Activated T-helper 17 cell treated with anti-CD3 and anti-CD28 coated beads, Interleukin-2, amount 50 U/mL, for 72 hours (primary cell): ENCODE results near the gene CPNE8. TPM values are rescaled to one million over a fixed set of nuclear protein-coding genes. Genes with fewer than 3 reads are reported as not detected.

Source experiments
- ATAC-seq: fragments of 150-1000 bp; cut with Tn5 transposase; replicated peaks from 2 replicates; pipeline ENCODE4 v1.10.0; 2021; ENCODE audit warnings: mild to moderate bottlenecking, moderate library complexity
- H3K27ac Mint-ChIP-seq: one replicate; pipeline ENCODE4 v1.8.0; 2022; ENCODE audit warnings: mixed read lengths
- H3K27me3 Mint-ChIP-seq: one replicate; pipeline ENCODE4 v1.8.0; 2022; ENCODE audit warnings: mixed read lengths
- H3K36me3 Mint-ChIP-seq: one replicate; pipeline ENCODE4 v1.8.0; 2022; ENCODE audit warnings: low read depth, mild to moderate bottlenecking, mixed read lengths
- H3K4me1 Mint-ChIP-seq: one replicate; pipeline ENCODE4 v1.8.0; 2022; ENCODE audit warnings: mixed read lengths
- H3K4me3 Mint-ChIP-seq: one replicate; pipeline ENCODE4 v1.8.0; 2022; ENCODE audit warnings: mild to moderate bottlenecking, mixed read lengths
- H3K9me3 Mint-ChIP-seq: one replicate; pipeline ENCODE4 v1.8.0; 2022; ENCODE audit warnings: mixed read lengths
- total RNA-seq, 2 donors: library from RNA; stranded (reverse); gene quantifications; one replicate each; pipeline ENCODE4 v1.2.3, GENCODE V29; 2022

The CPNE8 gene
- 1 to 10 TPM; 3.8 to 5.4 TPM for total RNA-seq

DNA sequence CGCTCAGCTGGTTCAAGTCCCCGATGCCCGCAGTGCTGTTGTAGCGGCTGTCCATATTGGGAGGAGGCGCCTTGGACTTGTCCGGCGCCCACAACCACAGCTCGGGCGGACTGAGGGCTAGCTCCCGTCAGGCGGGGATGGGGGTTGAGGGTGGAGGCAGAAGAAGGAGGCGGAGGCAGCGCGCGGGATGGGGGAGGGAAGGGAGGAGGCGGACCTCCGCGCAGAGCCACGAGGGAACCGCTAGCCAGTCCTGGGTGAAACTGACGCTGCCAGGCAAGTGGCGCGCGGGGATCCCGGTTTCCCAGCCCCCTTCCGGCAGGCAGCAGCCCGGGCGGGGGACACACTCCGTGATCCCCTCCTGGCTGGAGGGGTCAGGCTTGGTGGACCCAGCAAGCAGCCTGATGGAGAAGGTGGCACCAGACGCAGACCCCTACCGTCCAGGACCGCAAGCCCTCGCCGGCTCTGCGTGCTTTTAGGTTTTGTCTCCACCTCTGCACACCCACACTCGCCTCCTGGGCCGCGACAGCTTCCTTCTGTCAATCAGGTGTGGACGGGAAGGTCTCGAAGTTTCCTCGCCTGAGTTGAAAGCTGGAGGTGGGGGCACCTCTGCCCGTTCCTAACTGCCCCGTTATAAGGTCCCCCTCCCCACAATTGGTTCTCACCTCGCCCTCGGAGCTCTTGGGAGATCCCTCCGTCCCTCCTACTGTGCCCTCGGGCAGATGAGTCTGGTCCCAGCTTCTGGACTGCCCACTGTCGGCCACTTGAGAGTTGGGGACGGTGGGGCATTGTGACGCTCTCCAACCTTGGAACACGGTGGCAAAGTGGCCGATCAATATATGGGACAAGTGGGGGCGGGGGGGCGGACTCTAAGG lies at the start of gene CPNE8:
Gene CPNE8 (minus strand): TSS at position 112 of the 872 bp plus-strand sequence. CDS start 57 bp downstream, at position 55.
- Mint-ChIP-seq H3K9me3 (no peaks in the 10 kb centered on the region), H3K27ac (peak within 1 kb of the TSS; percentile 90), H3K27me3 (peaks cover 3% of the 10 kb centered on the region), H3K4me1 (peaks cover 3% of the 10 kb centered on the region), H3K4me3 (peak within 1 kb of the TSS; percentile 88), H3K36me3 (no peaks in the 10 kb centered on the region)
- peak; percentile 43 for ATAC-seq

DNA sequence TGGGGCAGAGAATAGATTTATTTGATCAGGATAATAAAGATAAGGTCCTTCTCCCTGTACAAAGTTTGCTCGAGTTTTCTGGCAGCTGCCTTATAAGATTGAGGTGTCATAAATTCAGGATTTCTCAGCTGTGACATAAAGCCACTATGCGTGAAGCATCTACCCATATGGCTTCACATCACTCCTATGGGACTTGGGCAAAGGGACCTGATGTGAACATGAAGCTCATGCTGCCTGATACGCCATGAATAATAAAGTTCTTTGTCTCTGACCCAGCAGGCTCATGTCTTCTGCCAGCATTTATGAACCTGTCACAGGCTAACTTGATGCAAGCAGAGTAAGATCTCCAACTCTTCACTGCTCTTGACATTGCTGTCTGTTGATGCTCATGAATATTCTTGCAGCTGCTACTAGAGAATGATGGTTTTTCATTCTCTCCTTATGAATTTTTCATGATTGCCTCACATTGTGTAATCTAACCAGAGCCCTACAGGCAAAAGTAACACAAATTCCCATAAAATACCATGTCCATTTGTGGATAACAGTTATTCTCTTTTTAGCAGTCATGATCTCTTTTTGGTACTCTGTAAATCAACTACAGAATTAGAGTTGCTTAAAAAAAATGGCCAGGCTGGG lies 49.0 kb upstream of the CPNE8 start:
- H3K27ac Mint-ChIP-seq: no peak overlapping the region
- peaks cover under 1% of the 10 kb centered on the region for H3K27me3 Mint-ChIP-seq
- no peak overlapping the region for H3K4me3 Mint-ChIP-seq
- no peaks in the 10 kb centered on the region for H3K36me3 Mint-ChIP-seq
- no peak for ATAC-seq
- H3K9me3 Mint-ChIP-seq: peaks cover 4% of the 10 kb centered on the region
- H3K4me1 Mint-ChIP-seq: no peaks in the 10 kb centered on the region

DNA sequence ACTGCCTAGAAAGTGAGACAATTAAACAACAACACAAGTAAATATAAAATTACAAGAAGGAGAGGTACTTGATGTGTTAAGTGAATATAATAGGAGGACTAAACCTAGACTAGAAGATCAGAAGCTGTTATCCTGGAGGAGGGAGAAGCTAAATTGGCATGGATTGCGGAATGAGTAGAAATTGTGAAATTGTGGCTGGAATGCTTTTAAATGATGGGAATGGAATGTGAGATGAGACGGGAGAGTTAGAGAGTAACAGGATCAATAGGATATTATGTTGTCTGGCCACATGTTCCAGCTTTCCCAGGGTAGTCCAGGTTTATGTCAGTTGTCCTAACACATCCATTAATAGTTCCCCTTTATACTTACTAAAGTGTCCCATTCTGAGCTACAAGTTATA lies 44.0 kb upstream of the CPNE8 start:
- peaks cover 4% of the 10 kb centered on the region for H3K9me3 Mint-ChIP-seq
- H3K4me3 Mint-ChIP-seq: no peak overlapping the region
- H3K27me3 Mint-ChIP-seq: peaks cover 3% of the 10 kb centered on the region
- H3K27ac Mint-ChIP-seq: no peak overlapping the region
- H3K4me1 Mint-ChIP-seq: no peaks in the 10 kb centered on the region
- ATAC-seq: no peak
- no peaks in the 10 kb centered on the region for H3K36me3 Mint-ChIP-seq

DNA sequence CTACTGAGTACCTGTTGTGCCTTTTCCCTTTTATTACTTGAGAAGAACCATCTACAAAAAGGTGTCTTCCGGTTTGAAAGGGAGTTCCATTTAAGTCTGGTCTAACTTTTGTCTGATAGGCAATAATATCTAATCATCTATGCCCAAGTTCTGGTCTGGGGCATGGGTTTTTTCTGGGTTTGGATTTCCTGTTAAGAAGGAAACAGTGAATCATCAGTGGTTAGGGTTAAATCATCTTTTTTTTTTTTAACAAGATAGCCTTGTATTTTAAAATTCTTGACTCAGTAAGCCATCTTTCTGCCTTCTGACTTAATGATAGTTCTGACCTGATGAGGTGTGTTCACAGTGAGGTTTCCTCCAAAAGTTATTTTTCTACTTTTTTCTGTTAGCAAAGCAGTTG lies 29.3 kb upstream of the CPNE8 start:
- Mint-ChIP-seq H3K9me3 (peaks cover 15% of the 10 kb centered on the region), H3K4me3 (no peak overlapping the region), H3K27me3 (no peaks in the 10 kb centered on the region), H3K4me1 (no peaks in the 10 kb centered on the region), H3K36me3 (no peaks in the 10 kb centered on the region), H3K27ac (no peak overlapping the region)
- ATAC-seq: peak; percentile 12

DNA sequence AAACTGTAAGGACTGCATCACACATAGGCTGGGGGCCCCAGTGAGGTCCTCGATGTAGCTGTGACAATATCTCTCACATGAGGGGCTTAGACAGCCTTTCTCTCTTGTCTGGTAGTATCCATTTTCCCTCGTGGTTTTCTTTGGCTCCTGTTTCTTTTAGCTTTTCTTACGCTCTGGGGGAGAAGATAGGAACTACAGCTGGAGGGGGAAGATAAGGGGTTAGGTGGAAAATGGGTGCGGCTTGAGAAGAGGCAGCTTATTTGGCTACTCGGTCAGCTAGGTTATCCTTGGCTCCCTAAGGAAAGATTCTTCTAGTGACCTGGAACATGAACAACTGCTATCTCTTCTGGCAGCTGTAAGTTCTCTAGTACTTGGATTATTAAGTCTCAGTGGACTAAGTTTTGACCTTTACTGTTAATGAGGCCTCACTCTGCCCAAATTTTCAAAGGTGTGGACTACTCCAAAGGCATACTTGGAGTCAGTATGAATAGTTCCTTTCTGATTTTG lies 28.7 kb upstream of the CPNE8 start:
- Mint-ChIP-seq H3K36me3 (no peaks in the 10 kb centered on the region), H3K4me1 (no peaks in the 10 kb centered on the region), H3K9me3 (peaks cover 15% of the 10 kb centered on the region), H3K4me3 (no peak overlapping the region), H3K27me3 (no peaks in the 10 kb centered on the region), H3K27ac (no peak overlapping the region)
- no peak for ATAC-seq

- ATAC-seq: no peak
- Mint-ChIP-seq H3K27me3 (no peaks in the 10 kb centered on the region), H3K36me3 (no peaks in the 10 kb centered on the region), H3K4me1 (no peaks in the 10 kb centered on the region), H3K27ac (no peak overlapping the region), H3K4me3 (no peak overlapping the region), H3K9me3 (peaks cover 15% of the 10 kb centered on the region)
These were observed 26.9 kb upstream of the CPNE8 start for GRCh38 chr12:38932320-38932719.

DNA sequence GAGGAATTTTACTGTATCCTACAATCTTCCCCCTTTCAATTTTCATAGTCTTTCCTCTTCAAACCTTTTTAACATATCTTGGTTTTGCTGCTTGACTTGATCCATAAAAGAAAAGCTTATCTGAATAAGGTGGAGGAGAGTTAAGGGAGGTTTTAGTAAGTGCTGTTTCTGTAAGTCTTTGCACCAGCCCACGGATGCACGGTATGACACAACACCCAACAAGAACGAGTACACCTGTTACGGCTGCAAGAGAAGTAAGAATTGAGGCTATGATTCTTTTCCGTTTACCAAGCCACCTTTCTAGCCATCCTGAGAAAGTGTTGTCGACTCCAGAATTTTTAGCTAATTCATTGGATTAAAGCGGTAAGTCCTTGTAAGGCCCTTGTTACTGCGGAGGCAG lies 26.1 kb upstream of the CPNE8 start:
- H3K4me1 Mint-ChIP-seq: no peaks in the 10 kb centered on the region
- peaks cover under 1% of the 10 kb centered on the region for H3K27me3 Mint-ChIP-seq
- H3K9me3 Mint-ChIP-seq: peaks cover 15% of the 10 kb centered on the region
- peak; percentile 47 for ATAC-seq
- no peaks in the 10 kb centered on the region for H3K36me3 Mint-ChIP-seq
- H3K27ac Mint-ChIP-seq: no peak overlapping the region
- no peak overlapping the region for H3K4me3 Mint-ChIP-seq

- Mint-ChIP-seq H3K4me1 (no peaks in the 10 kb centered on the region), H3K27ac (no peak overlapping the region), H3K4me3 (no peak overlapping the region), H3K9me3 (peaks cover 15% of the 10 kb centered on the region), H3K36me3 (no peaks in the 10 kb centered on the region), H3K27me3 (peaks cover 3% of the 10 kb centered on the region)
- peak; percentile 62 for ATAC-seq
These were observed 25.6 kb upstream of the CPNE8 start for GRCh38 chr12:38930990-38931389.

- peaks cover 3% of the 10 kb centered on the region for H3K27me3 Mint-ChIP-seq
- H3K36me3 Mint-ChIP-seq: no peaks in the 10 kb centered on the region
- no peak overlapping the region for H3K4me3 Mint-ChIP-seq
- H3K4me1 Mint-ChIP-seq: no peaks in the 10 kb centered on the region
- H3K27ac Mint-ChIP-seq: no peak overlapping the region
- H3K9me3 Mint-ChIP-seq: peaks cover 3% of the 10 kb centered on the region
- no peak for ATAC-seq
These were observed 21.1 kb upstream of the CPNE8 start for GRCh38 chr12:38926501-38926900.

- H3K4me3 Mint-ChIP-seq: no peak overlapping the region
- H3K9me3 Mint-ChIP-seq: no peaks in the 10 kb centered on the region
- peak; percentile 63 for ATAC-seq
- no peaks in the 10 kb centered on the region for H3K27me3 Mint-ChIP-seq
- no peaks in the 10 kb centered on the region for H3K36me3 Mint-ChIP-seq
- H3K4me1 Mint-ChIP-seq: no peaks in the 10 kb centered on the region
- no peak overlapping the region for H3K27ac Mint-ChIP-seq
These were observed 15.8 kb upstream of the CPNE8 start for GRCh38 chr12:38921025-38921677.

DNA sequence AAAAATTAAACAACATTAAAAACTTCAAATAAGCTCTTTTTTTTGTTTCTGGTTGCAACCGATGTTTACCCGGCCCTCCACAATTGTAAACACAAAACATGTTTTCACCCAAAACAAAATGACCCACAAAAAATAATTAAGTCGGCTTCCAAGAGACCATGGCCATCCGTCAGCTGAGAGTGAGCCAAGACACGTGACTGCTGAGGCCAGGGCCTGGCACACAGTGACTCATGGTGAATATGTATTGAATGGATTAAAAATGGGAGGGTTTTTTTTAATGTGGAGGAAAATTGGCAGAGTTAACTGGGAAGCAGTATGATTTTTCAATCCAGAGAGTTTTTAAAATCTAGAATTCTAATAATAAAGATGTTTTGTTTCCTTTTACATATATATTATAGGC lies 13.8 kb upstream of the CPNE8 start:
- no peak overlapping the region for H3K27ac Mint-ChIP-seq
- ATAC-seq: no peak
- no peak overlapping the region for H3K4me3 Mint-ChIP-seq
- H3K27me3 Mint-ChIP-seq: no peaks in the 10 kb centered on the region
- H3K9me3 Mint-ChIP-seq: no peaks in the 10 kb centered on the region
- H3K36me3 Mint-ChIP-seq: no peaks in the 10 kb centered on the region
- H3K4me1 Mint-ChIP-seq: no peaks in the 10 kb centered on the region

DNA sequence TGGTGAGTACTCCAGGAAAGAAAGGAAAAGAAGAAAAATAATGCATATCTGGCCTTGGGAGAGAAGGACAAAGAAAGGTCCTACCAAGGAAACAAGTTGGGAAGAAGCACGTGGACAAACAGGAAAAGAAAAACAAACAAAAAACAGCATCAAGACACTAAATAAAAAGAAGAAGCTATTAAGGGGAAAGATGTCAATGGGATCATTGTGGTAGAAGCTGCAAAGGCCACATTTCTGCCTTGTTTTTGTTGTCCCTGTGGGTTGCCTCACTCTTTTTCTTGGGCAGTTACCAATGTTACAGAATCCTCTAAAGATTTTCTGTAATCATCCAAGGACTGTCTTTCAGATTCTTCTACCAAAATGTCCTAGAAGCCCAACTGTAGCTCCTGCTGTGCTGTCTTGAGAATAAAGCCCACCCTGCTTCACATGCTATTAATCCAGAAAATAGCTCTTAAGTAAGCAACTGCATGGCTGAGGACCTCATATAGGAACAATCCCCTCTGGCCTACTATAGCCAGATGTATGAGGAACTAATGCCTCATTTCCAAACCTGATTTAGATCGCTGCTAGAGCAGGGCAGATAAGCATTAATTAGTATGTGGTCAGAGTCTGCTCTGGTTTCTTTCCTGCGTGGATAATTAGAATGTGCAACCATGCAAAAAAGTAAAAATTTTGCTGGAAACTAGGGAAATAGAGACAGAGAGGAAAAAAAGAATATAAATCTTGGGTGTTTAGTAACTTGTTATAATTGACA lies 10.2 kb upstream of the CPNE8 start:
- H3K27ac Mint-ChIP-seq: no peak overlapping the region
- H3K9me3 Mint-ChIP-seq: no peaks in the 10 kb centered on the region
- H3K4me1 Mint-ChIP-seq: no peaks in the 10 kb centered on the region
- peaks cover 7% of the 10 kb centered on the region for H3K27me3 Mint-ChIP-seq
- no peak for ATAC-seq
- H3K36me3 Mint-ChIP-seq: no peaks in the 10 kb centered on the region
- no peak overlapping the region for H3K4me3 Mint-ChIP-seq

GRCh38 chr12:38912116-38912515 lies 6.7 kb upstream of the CPNE8 start:
- peaks cover 10% of the 10 kb centered on the region for H3K27me3 Mint-ChIP-seq
- no peak overlapping the region for H3K4me3 Mint-ChIP-seq
- H3K27ac Mint-ChIP-seq: no peak overlapping the region
- no peaks in the 10 kb centered on the region for H3K36me3 Mint-ChIP-seq
- no peak for ATAC-seq
- no peaks in the 10 kb centered on the region for H3K4me1 Mint-ChIP-seq
- no peaks in the 10 kb centered on the region for H3K9me3 Mint-ChIP-seq

DNA sequence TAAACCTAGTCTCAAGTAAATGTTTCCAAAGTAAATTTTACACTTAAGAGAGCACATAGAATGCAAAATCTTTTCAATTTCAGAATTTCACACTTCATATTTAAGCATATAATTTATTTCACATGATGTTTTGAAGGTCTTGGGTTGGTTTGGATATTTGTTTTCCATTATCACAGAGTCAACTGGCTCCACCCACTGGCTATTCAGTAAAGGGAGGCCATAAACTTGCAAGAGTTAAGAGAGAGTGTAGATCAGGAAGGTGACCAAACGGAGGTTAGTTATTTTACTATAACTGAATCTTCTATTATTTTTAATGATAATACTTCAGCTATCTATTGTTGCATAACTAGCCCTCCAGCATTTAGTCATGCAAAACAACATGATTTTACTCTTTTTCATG lies 6.2 kb upstream of the CPNE8 start:
- peaks cover 10% of the 10 kb centered on the region for H3K27me3 Mint-ChIP-seq
- H3K4me1 Mint-ChIP-seq: no peaks in the 10 kb centered on the region
- H3K4me3 Mint-ChIP-seq: no peak overlapping the region
- no peak overlapping the region for H3K27ac Mint-ChIP-seq
- H3K36me3 Mint-ChIP-seq: no peaks in the 10 kb centered on the region
- no peak for ATAC-seq
- no peaks in the 10 kb centered on the region for H3K9me3 Mint-ChIP-seq
